Urinary bladder (tissue), 4 donors: ENCODE measurements around the gene ZNF277. TPM values are rescaled to one million over a fixed set of nuclear protein-coding genes. Genes with fewer than 3 reads are reported as not detected.
A peak's percentile ranks its signal among the peaks of the same experiment; 100 is the strongest.
"Not testable (repeated sequence)": the region's sequence is repeated elsewhere in the genome, so short reads cannot be mapped to it uniquely, and the experiment has no call there.

Experiments
- DNase-seq: peaks from one replicate; pipeline ENCODE4 v3.0.0-alpha.2; 2015; ENCODE audit errors: extremely low spot score
- H3K27ac ChIP-seq: one replicate; pipeline ENCODE4 v1.5.1; 2013; ENCODE audit warnings: low read depth, mild to moderate bottlenecking, moderate library complexity
- H3K36me3 ChIP-seq: one replicate; pipeline ENCODE4 v1.6.1; 2013; ENCODE audit warnings: mild to moderate bottlenecking, moderate library complexity; ENCODE audit not compliant: insufficient read depth
- H3K4me1 ChIP-seq: one replicate; pipeline ENCODE4 v1.6.1; 2013; ENCODE audit warnings: mild to moderate bottlenecking, moderate library complexity; ENCODE audit not compliant: insufficient read depth
- H3K4me3 ChIP-seq: one replicate; pipeline ENCODE4 v1.5.1; 2013; ENCODE audit warnings: low read depth, low read length
- WGBS: extraction: QIAGEN DNeasy Blood & Tissue Kit; methylation state at CpG from one replicate; pipeline ENCODE4 v1.1.7; 2013; 5-methylcytosine and 5-hydroxymethylcytosine counted together
- polyA plus RNA-seq: library from polyadenylated mRNA; stranded (reverse); fragments of 200-250 nt; gene quantifications from one replicate; pipeline ENCODE4 v1.2.3, GENCODE V29; 2013
- total RNA-seq: library from RNA; depleted of rRNA; stranded (reverse); fragments of >200 nt; gene quantifications from one replicate; pipeline ENCODE4 v1.2.3, GENCODE V29; 2014
- donor health status: healthy with polysubstance abuse.
- donor health status: healthy.

Gene ZNF277
- total and polyA plus RNA-seq, 2 donors = 18.6 to 53.1 TPM

GRCh38 chr7:112381311-112382091 is 175.0 kb downstream of the ZNF277 start:
- WGBS = 79% methylated on average over 5 of the region's 5 CpGs
- Histone ChIP-seq H3K36me3 (no peaks in the 10 kb centered on the region), H3K4me3 (no peak overlapping the region), H3K27ac (no peak overlapping the region), H3K4me1 (no peaks in the 10 kb centered on the region)
- no peak for DNase-seq

- H3K4me3 ChIP-seq = no peak overlapping the region
- no peaks in the 10 kb centered on the region for H3K36me3 ChIP-seq
- H3K27ac ChIP-seq = no peak overlapping the region
- no peaks in the 10 kb centered on the region for H3K4me1 ChIP-seq
- no peak for DNase-seq
- 82% methylated on average over 11 of the region's 11 CpGs for WGBS
Measured at GRCh38 chr7:112383671-112384417, 177.3 kb downstream of the ZNF277 start.

- DNase-seq = no peak
- 91% methylated on average over 3 of the region's 3 CpGs for WGBS
- Histone ChIP-seq H3K4me1 (no peaks in the 10 kb centered on the region), H3K4me3 (no peak overlapping the region), H3K27ac (no peak overlapping the region), H3K36me3 (no peaks in the 10 kb centered on the region)
Measured at GRCh38 chr7:112385516-112385915, 179.0 kb downstream of the ZNF277 start.

GRCh38 chr7:112386619-112387018 is 180.1 kb downstream of the ZNF277 start:
- H3K4me1 ChIP-seq = no peaks in the 10 kb centered on the region
- no peak overlapping the region for H3K4me3 ChIP-seq
- H3K36me3 ChIP-seq = no peaks in the 10 kb centered on the region
- WGBS = 77% methylated on average over 1 of the region's 1 CpG
- no peak overlapping the region for H3K27ac ChIP-seq
- DNase-seq = no peak

GRCh38 chr7:112390167-112390566 is 183.7 kb downstream of the ZNF277 start:
- no peaks in the 10 kb centered on the region for H3K36me3 ChIP-seq
- 89% methylated on average over 6 of the region's 6 CpGs for whole genome bisulfite sequencing
- no peak for DNase-seq
- H3K4me1 ChIP-seq = no peaks in the 10 kb centered on the region
- H3K4me3 ChIP-seq = no peak overlapping the region
- no peak overlapping the region for H3K27ac ChIP-seq

GRCh38 chr7:112391079-112391821 is 184.8 kb downstream of the ZNF277 start:
- not testable (repeated sequence) for H3K4me1 ChIP-seq, H3K27ac ChIP-seq, DNase-seq, H3K36me3 ChIP-seq
- H3K4me3 ChIP-seq = peak overlapping the region; percentile 18
- WGBS = under 1% methylated on average over 50 of the region's 69 CpGs

- H3K27ac ChIP-seq, H3K36me3 ChIP-seq, H3K4me1 ChIP-seq, DNase-seq: not testable (repeated sequence)
- WGBS = under 1% methylated on average over 37 of the region's 37 CpGs
- peak overlapping the region; percentile 42 for H3K4me3 ChIP-seq
Measured at GRCh38 chr7:112391841-112392286, 185.4 kb downstream of the ZNF277 start.

Other genes with a start within 250 kb of the ZNF277 start
- 46.5 TPM for gene DOCK4, start 296 bp upstream of the ZNF277 start, total RNA-seq
- gene DOCK4, start 296 bp upstream of the ZNF277 start, polyA plus RNA-seq = 5.9 TPM
- 49.0 TPM for gene IFRD1, start 243.8 kb downstream of the ZNF277 start, total RNA-seq
- gene IFRD1, start 243.8 kb downstream of the ZNF277 start, polyA plus RNA-seq = 30.8 TPM